DOHH2 (cell line): ENCODE measurements around the gene PAK5.

ENCODE experiments used
- H3F3A ChIP-seq: fragments of 200-600 bp; sonication (generic), shearing (Covaris generic); 2 replicates; pipeline ENCODE4 v1.6.0; 2016; ENCODE audit warnings: antibody characterized with exemption, mild to moderate bottlenecking; ENCODE audit not compliant: control insufficient read depth, insufficient read depth
- H3K27ac ChIP-seq: fragments of 200-600 bp; sonication (generic); 2 replicates; pipeline ENCODE4 v1.5.1; 2014; ENCODE audit warnings: low read depth, mild to moderate bottlenecking, low read length, moderate library complexity
- H3K27me3 ChIP-seq: fragments of 200-600 bp; sonication (generic); 2 replicates; pipeline ENCODE4 v1.6.1; 2014; ENCODE audit warnings: mild to moderate bottlenecking, low read length, mixed read lengths; ENCODE audit not compliant: control insufficient read depth
- H3K36me3 ChIP-seq: fragments of 200-600 bp; sonication (generic); 2 replicates; pipeline ENCODE4 v1.6.1; 2014; ENCODE audit warnings: mild to moderate bottlenecking, low read length, moderate library complexity, mixed read lengths; ENCODE audit not compliant: control insufficient read depth
- H3K4me1 ChIP-seq: fragments of 200-600 bp; sonication (generic); 2 replicates; pipeline ENCODE4 v1.6.1; 2014; ENCODE audit warnings: mild to moderate bottlenecking, low read length, mixed read lengths; ENCODE audit not compliant: control insufficient read depth
- H3K4me2 ChIP-seq: fragments of 200-600 bp; sonication (generic); 2 replicates; pipeline ENCODE4 v1.6.0; 2014; ENCODE audit warnings: mild to moderate bottlenecking, low read length, moderate library complexity
- H3K4me3 ChIP-seq: fragments of 200-600 bp; sonication (generic); 2 replicates; pipeline ENCODE4 v1.5.1; 2014; ENCODE audit warnings: mild to moderate bottlenecking, low read length, mixed read lengths
- H3K79me2 ChIP-seq: fragments of 200-600 bp; sonication (generic); 2 replicates; pipeline ENCODE4 v1.6.1; 2014; ENCODE audit warnings: mild to moderate bottlenecking, low read length, mixed read lengths; ENCODE audit not compliant: control insufficient read depth
- H3K9me2 ChIP-seq: fragments of 200-600 bp; sonication (generic); replicated peaks from 2 replicates; pipeline ENCODE4 v1.6.1; 2014; ENCODE audit warnings: mild to moderate bottlenecking, low read length, mixed read lengths; ENCODE audit not compliant: control insufficient read depth
- H3K9me3 ChIP-seq: fragments of 200-600 bp; sonication (generic); 2 replicates; pipeline ENCODE4 v1.6.1; 2014; ENCODE audit warnings: antibody characterized with exemption, low read length, mixed read lengths; ENCODE audit not compliant: control insufficient read depth, insufficient read depth
- H4K20me1 ChIP-seq: fragments of 200-600 bp; sonication (generic); 2 replicates; pipeline ENCODE4 v1.6.0; 2014; ENCODE audit warnings: low read depth, mild to moderate bottlenecking, antibody characterized with exemption, low read length, moderate library complexity; ENCODE audit not compliant: control insufficient read depth, insufficient read depth
- CTCF ChIP-seq: fragments of 200-600 bp; sonication (generic); IDR thresholded peaks from one replicate; pipeline ENCODE4 v1.5.1; 2014; ENCODE audit warnings: antibody characterized with exemption, mild to moderate bottlenecking, low read depth, low read length; ENCODE audit not compliant: poor library complexity, severe bottlenecking
- EZH2phosphoT487 ChIP-seq: fragments of 200-600 bp; sonication (generic); IDR thresholded peaks from 2 replicates; pipeline ENCODE4 v1.6.1; 2017; ENCODE audit warnings: borderline replicate concordance, mild to moderate bottlenecking, antibody characterized with exemption, low read length, moderate library complexity, mixed read lengths

PAK5 gene

GRCh38 chr20:9610665-9611064 is 228.2 kb downstream of the PAK5 start:
- Histone ChIP-seq H3K27me3 (0 out of 2 replicates have a peak, but pooled peaks cover 3% of the 10 kb centered on the region), H3K36me3 (no peaks in the 10 kb centered on the region), H3K9me3 (no peaks in the 10 kb centered on the region; the same call in 1 of the 2 replicates), H3K4me2 (no peak overlapping the region), H3K4me3 (no peak overlapping the region), H3K4me1 (peaks cover 7% of the 10 kb centered on the region), H3K27ac (no peak overlapping the region), H4K20me1 (no peaks in the 10 kb centered on the region), H3K9me2 (no peaks in the 10 kb centered on the region), H3F3A (no peaks in the 10 kb centered on the region), H3K79me2 (no peaks in the 10 kb centered on the region)
- TF ChIP-seq EZH2phosphoT487 (no peak), CTCF (no peak)

GRCh38 chr20:9609887-9610502 is 228.9 kb downstream of the PAK5 start:
- H3K27ac ChIP-seq: no peak overlapping the region
- H3K79me2 ChIP-seq: no peaks in the 10 kb centered on the region
- 0 out of 2 replicates have a peak, but pooled peaks cover 3% of the 10 kb centered on the region for H3K27me3 ChIP-seq
- H3K9me3 ChIP-seq: no peaks in the 10 kb centered on the region; the same call in 1 of the 2 replicates
- no peak overlapping the region for H3K4me2 ChIP-seq
- no peaks in the 10 kb centered on the region for H3F3A ChIP-seq
- H3K36me3 ChIP-seq: no peaks in the 10 kb centered on the region
- TF ChIP-seq EZH2phosphoT487: no peak
- peak; percentile 65 for TF ChIP-seq CTCF
- no peaks in the 10 kb centered on the region; the same call in 1 of the 2 replicates for H3K4me1 ChIP-seq
- H3K9me2 ChIP-seq: no peaks in the 10 kb centered on the region
- H3K4me3 ChIP-seq: no peak overlapping the region
- H4K20me1 ChIP-seq: no peaks in the 10 kb centered on the region

- no peaks in the 10 kb centered on the region for H3K36me3 ChIP-seq
- no peaks in the 10 kb centered on the region; the same call in 1 of the 2 replicates for H3K9me3 ChIP-seq
- H3K4me1 ChIP-seq: no peaks in the 10 kb centered on the region
- H3K9me2 ChIP-seq: no peaks in the 10 kb centered on the region
- 0 out of 2 replicates have a peak, but pooled peaks cover 3% of the 10 kb centered on the region for H3K27me3 ChIP-seq
- no peak for TF ChIP-seq EZH2phosphoT487
- TF ChIP-seq CTCF: no peak
- no peaks in the 10 kb centered on the region for H3K79me2 ChIP-seq
- no peaks in the 10 kb centered on the region for H4K20me1 ChIP-seq
- H3F3A ChIP-seq: no peaks in the 10 kb centered on the region
- H3K4me2 ChIP-seq: no peak overlapping the region
- no peak overlapping the region for H3K4me3 ChIP-seq
- no peak overlapping the region for H3K27ac ChIP-seq
Observed at GRCh38 chr20:9608639-9609340, 230.1 kb downstream of the PAK5 start.
